Esophagus muscularis mucosa (tissue), 3 donors: ENCODE measurements around the gene MEIS2.

Source experiments
- EP300 ChIP-seq: sonication (generic); formaldehyde crosslinking; IDR thresholded peaks from one replicate; pipeline ENCODE4 v1.6.1; 2017; ENCODE audit warnings: antibody characterized with exemption
- POLR2A ChIP-seq: fragments of 450-650 bp; IDR thresholded peaks from one replicate; pipeline ENCODE4 v1.6.1; 2017; ENCODE audit warnings: antibody characterized with exemption, moderate library complexity, mild to moderate bottlenecking, low read depth
- POLR2AphosphoS5 ChIP-seq, 2 donors: sonication (generic); formaldehyde crosslinking; IDR thresholded peaks; one replicate each; pipeline ENCODE4 v1.6.1; 2017; ENCODE audit warnings: antibody characterized with exemption in 2 of 2

GRCh38 chr15:37070686-37071085 lies 29.7 kb downstream of the MEIS2 start:
- TF ChIP-seq EP300 (no peak), POLR2A (no peak), POLR2AphosphoS5 (IDR thresholded peaks at IDR 0.05) (no peak)
